ENCODE results near the gene GABBR1. TPM values are rescaled to one million over a fixed set of nuclear protein-coding genes. Genes with fewer than 3 reads are reported as not detected.

GABBR1 gene
- total RNA-seq, 4 donors from 2014 or later, result 55.3 to 89.6 (median 70.5) TPM

- no peak overlapping the region for H3K4me3 ChIP-seq
- H3K36me3 ChIP-seq, result peaks cover 0 to 78% (median 0%) of the 10 kb centered on the region in 3 donors
- WGBS, 2 donors, result 82% methylated on average over 4 of the region's 4 CpGs
- no peaks in the 10 kb centered on the region for H3K27me3 ChIP-seq
- no peak for DNase-seq (ENCODE audit: low spot score in 2 of 2)
- TF ChIP-seq EP300 (IDR thresholded peaks at IDR 0.05) (no peak), POLR2A (IDR thresholded peaks at IDR 0.05) (no peak)
- TF ChIP-seq, protein P1, sequence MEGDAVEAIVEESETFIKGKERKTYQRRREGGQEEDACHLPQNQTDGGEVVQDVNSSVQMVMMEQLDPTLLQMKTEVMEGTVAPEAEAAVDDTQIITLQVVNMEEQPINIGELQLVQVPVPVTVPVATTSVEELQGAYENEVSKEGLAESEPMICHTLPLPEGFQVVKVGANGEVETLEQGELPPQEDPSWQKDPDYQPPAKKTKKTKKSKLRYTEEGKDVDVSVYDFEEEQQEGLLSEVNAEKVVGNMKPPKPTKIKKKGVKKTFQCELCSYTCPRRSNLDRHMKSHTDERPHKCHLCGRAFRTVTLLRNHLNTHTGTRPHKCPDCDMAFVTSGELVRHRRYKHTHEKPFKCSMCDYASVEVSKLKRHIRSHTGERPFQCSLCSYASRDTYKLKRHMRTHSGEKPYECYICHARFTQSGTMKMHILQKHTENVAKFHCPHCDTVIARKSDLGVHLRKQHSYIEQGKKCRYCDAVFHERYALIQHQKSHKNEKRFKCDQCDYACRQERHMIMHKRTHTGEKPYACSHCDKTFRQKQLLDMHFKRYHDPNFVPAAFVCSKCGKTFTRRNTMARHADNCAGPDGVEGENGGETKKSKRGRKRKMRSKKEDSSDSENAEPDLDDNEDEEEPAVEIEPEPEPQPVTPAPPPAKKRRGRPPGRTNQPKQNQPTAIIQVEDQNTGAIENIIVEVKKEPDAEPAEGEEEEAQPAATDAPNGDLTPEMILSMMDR (IDR thresholded peaks at IDR 0.05), result no peak
- no peaks in the 10 kb centered on the region for H3K4me1 ChIP-seq
- H3K27ac ChIP-seq, result no peak overlapping the region
- H3K9me3 ChIP-seq, result no peaks in the 10 kb centered on the region
Observed at GRCh38 chr6:29620630-29621029, 12.4 kb downstream of the GABBR1 start.

DNA sequence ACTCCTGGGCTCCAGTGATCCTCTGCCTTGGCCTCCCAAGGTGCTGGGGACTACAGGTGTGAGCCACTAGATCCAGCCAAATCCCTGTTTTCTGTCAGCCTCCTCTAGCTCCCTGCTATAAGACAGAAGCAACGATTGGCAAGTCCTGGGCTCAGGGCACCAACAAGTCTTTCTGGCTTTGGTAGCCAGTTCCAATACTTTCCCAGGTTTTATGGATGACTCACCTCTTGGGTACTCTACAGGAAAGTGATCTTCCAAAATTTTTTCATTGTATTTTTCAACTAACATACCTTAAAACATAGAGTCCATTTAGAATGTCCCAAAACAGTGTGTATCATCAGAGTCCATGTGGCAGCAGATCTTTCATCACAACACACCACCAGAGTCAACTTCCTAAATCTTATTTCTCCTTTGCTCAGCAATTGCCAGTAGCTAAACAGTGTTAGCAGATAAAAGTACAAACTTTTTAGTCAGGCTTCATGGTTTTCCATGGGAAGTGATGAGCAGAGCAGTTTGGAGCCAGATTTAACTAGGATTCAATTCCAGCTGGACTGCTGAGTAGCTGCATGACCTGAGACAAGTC is 13.3 kb downstream of the GABBR1 start:
- Histone ChIP-seq H3K4me1 (no peaks in the 10 kb centered on the region), H3K4me3 (no peak overlapping the region), H3K27ac (no peak overlapping the region), H3K36me3 (peaks cover 0 to 87% (median 0%) of the 10 kb centered on the region in 3 donors), H3K9me3 (no peaks in the 10 kb centered on the region), H3K27me3 (no peaks in the 10 kb centered on the region)
- WGBS, 2 donors, result 94% methylated on average over 1 of the region's 1 CpG
- DNase-seq (ENCODE audit: low spot score in 2 of 2), result no peak
- TF ChIP-seq EP300 (IDR thresholded peaks at IDR 0.05), result no peak
- TF ChIP-seq, protein P1 (IDR thresholded peaks at IDR 0.05), result no peak
- no peak for TF ChIP-seq POLR2A (IDR thresholded peaks at IDR 0.05)

GRCh38 chr6:29617782-29618554 is 15.0 kb downstream of the GABBR1 start:
- no peaks in the 10 kb centered on the region for H3K27me3 ChIP-seq
- no peak overlapping the region for H3K4me3 ChIP-seq
- no peaks in the 10 kb centered on the region for H3K9me3 ChIP-seq
- 91 to 93% methylated on average over 8 of the region's 8 CpGs for WGBS, 2 donors
- no peak overlapping the region for H3K27ac ChIP-seq
- no peak for DNase-seq (ENCODE audit: low spot score in 2 of 2)
- no peaks in the 10 kb centered on the region for H3K4me1 ChIP-seq
- TF ChIP-seq EP300 (IDR thresholded peaks at IDR 0.05), result no peak
- TF ChIP-seq, protein P1 (IDR thresholded peaks at IDR 0.05), result no peak
- TF ChIP-seq POLR2A (IDR thresholded peaks at IDR 0.05), result no peak
- H3K36me3 ChIP-seq, result peaks cover 0 to 93% (median 0%) of the 10 kb centered on the region in 3 donors

DNA sequence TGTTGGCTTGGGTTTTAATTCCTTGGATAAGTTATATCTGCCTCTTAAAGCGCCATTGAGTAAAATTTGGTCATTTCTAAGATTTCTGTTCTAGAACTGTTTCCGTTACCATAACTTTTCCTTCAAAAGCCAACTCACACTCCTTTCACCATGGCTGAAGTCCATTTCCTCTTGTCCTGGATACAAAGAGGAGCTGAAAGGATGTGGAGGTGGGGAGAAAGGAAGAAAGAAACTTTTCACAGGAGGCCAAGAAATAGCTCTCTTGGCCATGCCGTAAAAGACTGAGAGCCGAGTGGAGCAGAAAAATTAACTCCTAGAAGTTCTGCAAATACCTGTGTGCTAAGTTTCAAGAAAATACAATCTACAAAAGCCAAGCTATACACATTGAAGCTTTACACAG is 21.6 kb downstream of the GABBR1 start:
- H3K36me3 ChIP-seq, result peaks cover 0 to 95% (median 0%) of the 10 kb centered on the region in 3 donors
- no peak overlapping the region for H3K4me3 ChIP-seq
- no peaks in the 10 kb centered on the region for H3K9me3 ChIP-seq
- no peak overlapping the region for H3K27ac ChIP-seq
- H3K4me1 ChIP-seq, result no peaks in the 10 kb centered on the region
- WGBS, 2 donors, result 61 to 62% methylated on average over 4 of the region's 4 CpGs
- TF ChIP-seq, protein P1 (IDR thresholded peaks at IDR 0.05), result no peak
- no peak for TF ChIP-seq EP300 (IDR thresholded peaks at IDR 0.05)
- TF ChIP-seq POLR2A (IDR thresholded peaks at IDR 0.05), result no peak
- no peak for DNase-seq (ENCODE audit: low spot score in 2 of 2)
- H3K27me3 ChIP-seq, result no peaks in the 10 kb centered on the region

DNA sequence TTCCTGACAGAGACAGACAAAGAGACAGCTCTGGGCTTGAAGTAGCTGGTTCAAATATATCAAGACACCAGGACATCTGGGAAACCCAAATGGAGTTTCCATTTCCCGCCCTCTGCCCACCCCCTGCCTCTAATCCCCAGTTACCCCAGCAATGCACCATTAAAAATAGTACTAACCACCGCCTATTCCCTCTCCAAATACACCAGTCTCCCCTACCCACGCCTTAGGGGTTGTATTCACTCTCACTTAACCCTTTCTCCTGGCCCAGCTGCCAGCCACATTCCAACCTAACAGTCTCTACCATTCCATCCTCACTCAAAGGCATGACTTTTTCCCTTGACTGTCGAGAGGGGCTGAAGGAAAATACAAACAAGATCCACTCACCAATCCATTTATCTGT is 22.4 kb downstream of the GABBR1 start:
- Histone ChIP-seq H3K4me1 (no peaks in the 10 kb centered on the region), H3K36me3 (peaks cover 0 to 95% (median 0%) of the 10 kb centered on the region in 3 donors), H3K27ac (no peak overlapping the region), H3K27me3 (no peaks in the 10 kb centered on the region), H3K9me3 (no peaks in the 10 kb centered on the region), H3K4me3 (no peak overlapping the region)
- TF ChIP-seq, protein P1 (IDR thresholded peaks at IDR 0.05), result no peak
- TF ChIP-seq POLR2A (IDR thresholded peaks at IDR 0.05) (no peak), EP300 (IDR thresholded peaks at IDR 0.05) (no peak)
- WGBS, 2 donors, result 86 to 90% methylated on average over 4 of the region's 4 CpGs
- no peak for DNase-seq (ENCODE audit: low spot score in 2 of 2)

Measured in tibial nerve (tissue), 4 donors.